HG03060 (cell line): Measurements from ENCODE around the gene MYO3A.

ENCODE experiments used
- ATAC-seq: cut with Tn5 transposase; IDR thresholded peaks from one replicate; pipeline ENCODE4 v1.9.1; 2021; ENCODE audit warnings: low read depth, moderate number of reproducible peaks; ENCODE audit not compliant: unreplicated experiment

Gene MYO3A

DNA sequence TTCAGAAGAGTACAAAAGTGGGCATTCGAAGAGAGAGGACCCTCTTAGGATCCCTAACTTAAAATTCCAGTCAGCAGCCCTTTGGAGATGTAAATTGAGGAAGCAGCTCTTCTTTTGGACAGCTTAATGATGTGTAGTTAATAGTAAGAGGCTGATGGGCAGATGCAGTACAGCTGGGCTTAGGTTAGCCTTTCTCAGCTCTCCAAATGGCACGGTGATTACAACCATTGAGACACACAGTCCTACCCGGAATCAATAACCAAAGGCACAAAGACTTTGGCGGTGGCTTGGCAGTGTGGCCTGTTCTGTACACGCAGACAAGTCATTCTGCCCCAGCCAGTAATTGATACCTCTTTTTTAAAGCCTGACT, 309.3 kb downstream of the MYO3A start:
- ATAC-seq, result no peak

DNA sequence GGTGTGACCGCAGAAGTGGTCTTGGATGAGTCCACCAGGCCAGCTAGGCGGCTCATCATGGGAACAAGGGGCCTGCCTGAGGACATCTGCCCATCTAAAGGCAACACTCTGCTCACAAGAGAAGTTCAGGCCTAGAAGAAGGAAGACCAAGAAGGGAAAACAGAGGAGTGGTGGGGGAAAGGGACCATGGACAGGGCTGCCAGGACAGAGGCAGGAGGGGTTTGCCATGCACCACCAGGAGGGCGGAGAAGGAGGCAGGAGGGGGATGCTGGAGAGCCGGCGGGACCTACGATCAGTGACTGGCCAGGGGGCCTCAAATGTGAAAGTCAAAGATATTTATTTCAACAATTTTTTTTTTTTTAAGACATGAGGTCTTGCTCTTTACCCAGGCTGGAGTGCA, 315.7 kb downstream of the MYO3A start:
- ATAC-seq, result no peak

DNA sequence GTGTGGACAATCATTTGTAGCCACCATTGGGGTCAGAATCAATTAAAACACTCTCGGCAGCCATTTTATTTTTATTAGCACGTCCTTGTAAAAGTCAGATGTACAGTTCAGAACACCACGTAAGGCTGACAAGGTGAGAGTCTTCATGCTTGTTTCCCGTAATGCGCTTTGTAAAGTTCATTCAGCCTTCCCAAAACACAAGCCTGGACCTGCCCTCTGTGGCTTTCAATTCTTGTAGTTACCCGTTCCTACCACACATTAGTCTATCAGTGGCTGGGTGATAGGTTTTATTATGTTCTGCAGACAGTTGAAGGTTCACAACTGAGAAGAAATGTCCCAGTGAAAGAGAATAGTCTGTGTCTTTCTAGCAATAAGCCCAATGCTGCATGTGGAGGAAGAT, 317.9 kb downstream of the MYO3A start:
- ATAC-seq, result no peak

DNA sequence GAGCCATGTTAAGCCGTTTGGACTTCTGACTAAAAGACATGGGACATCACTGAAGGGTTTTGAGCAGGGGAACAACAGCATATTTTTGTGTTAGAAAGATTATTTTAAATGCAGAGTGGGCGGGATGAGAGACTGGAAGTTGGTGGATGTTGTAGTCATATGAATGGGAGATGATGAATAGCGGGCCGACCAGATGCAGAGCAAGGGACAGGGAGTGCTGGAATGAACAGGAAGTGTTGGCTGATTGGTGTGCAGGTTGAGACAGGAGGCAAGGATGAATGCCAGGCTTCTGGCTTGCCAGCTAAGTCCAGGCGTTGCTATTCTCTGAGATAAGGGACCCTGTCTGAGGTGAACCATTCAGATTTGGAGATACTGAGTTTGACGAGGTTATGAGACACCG, 320.6 kb downstream of the MYO3A start:
- no peak for ATAC-seq

DNA sequence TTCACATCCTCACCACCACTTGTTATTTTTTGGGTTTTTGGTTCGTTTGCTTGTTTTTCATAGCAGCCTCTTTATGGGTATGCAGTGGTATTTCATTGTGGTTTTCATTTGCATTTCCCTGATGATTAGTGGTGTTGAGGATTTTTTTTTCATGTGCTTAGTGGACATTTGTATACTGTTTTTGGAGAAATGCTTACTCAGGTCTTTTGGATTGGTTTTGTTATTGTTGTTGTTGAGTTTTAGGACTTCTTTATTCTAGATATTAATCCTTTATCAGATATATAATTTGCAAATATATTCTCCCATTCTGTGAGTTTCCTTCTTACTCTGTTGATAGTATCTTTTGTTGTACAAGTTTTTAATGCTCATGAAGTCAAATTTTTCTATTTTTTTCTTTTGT, 325.3 kb downstream of the MYO3A start:
- no peak for ATAC-seq
